SU-DHL-6 (cell line): Measurements from ENCODE around the gene CCDC120.

Experiments
- CTCF ChIP-seq: fragments of 200-600 bp; sonication (generic); IDR thresholded peaks from one replicate; pipeline ENCODE4 v1.5.1; 2017; ENCODE audit warnings: antibody characterized with exemption, mild to moderate bottlenecking, low read length, moderate library complexity; ENCODE audit not compliant: insufficient read depth, poor library complexity, severe bottlenecking
- EZH2phosphoT487 ChIP-seq: fragments of 200-600 bp; sonication (generic), shearing (Covaris generic); conservative IDR thresholded peaks from 2 replicates; pipeline ENCODE4 v1.6.1; 2018; ENCODE audit warnings: mild to moderate bottlenecking, antibody characterized with exemption, low read length, moderate library complexity, mixed read lengths

GRCh38 chrX:49042581-49043219 lies 16.1 kb upstream of the CCDC120 start:
- TF ChIP-seq CTCF (no peak), EZH2phosphoT487 (no peak)
